Right lobe of liver (tissue), 6 donors: ENCODE data around the gene ART3. TPM values are rescaled to one million over a fixed set of nuclear protein-coding genes. Genes with fewer than 3 reads are reported as not detected.

ENCODE experiments used
- ATAC-seq, 4 donors: fragments of 200-7000 bp; cut with Tn5 transposase; one replicate each; pipeline ENCODE4 v1.9.1; 2020; ENCODE audit warnings: mild to moderate bottlenecking in 4 of 4, moderate library complexity in 4 of 4
- DNase-seq, 3 donors: peaks; one replicate each; pipeline ENCODE4 v3.0.0-alpha.2; 2020
- H3K27ac ChIP-seq, 3 donors: fragments of 200-600 bp; one replicate each; pipeline ENCODE4 v1.8.0; 2022
- H3K27me3 ChIP-seq, 2 donors: fragments of 200-600 bp; one replicate each; pipeline ENCODE4 v1.8.0; 2022
- H3K36me3 ChIP-seq, 4 donors: fragments of 200-600 bp; sonication (generic) in 1 of 4; one replicate each; pipeline versions ENCODE4 v1.5.1 to v1.8.0; 2017 to 2022; ENCODE audit warnings: control low read depth in 1 of 4
- H3K4me1 ChIP-seq, 4 donors: fragments of 200-600 bp; sonication (generic) in 1 of 4; one replicate each; pipeline versions ENCODE4 v1.5.1 to v1.8.0; 2017 to 2022; ENCODE audit warnings: control low read depth in 1 of 4
- H3K4me3 ChIP-seq, 3 donors: fragments of 200-600 bp; one replicate each; pipeline ENCODE4 v1.8.0; 2022
- H3K9me3 ChIP-seq, 4 donors: fragments of 200-600 bp; sonication (generic) in 1 of 4; one replicate each; pipeline versions ENCODE4 v1.5.1 to v1.8.0; 2017 to 2022; ENCODE audit warnings: control low read depth in 1 of 4
- POLR2A ChIP-seq: fragments of 450-650 bp; IDR thresholded peaks from one replicate; pipeline ENCODE4 v1.6.1; 2017; ENCODE audit warnings: antibody characterized with exemption, mild to moderate bottlenecking
- WGBS: methylation state at CpG from one replicate; pipeline ENCODE4 v1.1.6; 2018; ENCODE audit warnings: low coverage, low lambda C conversion rate; ENCODE audit not compliant: insufficient coverage; ENCODE audit errors: missing lambda C conversion rate; 5-methylcytosine and 5-hydroxymethylcytosine counted together
- intact Hi-C, 2 donors: fragments of 100-400 bp; cut with DNase I; formaldehyde crosslinking; loops; one replicate each; pipeline versions ENCODE4 v1.11.2 to v1.14.1; 2022
- total RNA-seq, 6 experiments: library from RNA; depleted of rRNA in 2 of 6; stranded (reverse); fragments of >200 nt in 2 of 6; fragmentation: NEBNext Ultra II Directional in 3 of 6; extraction: Animal tissue kit (Norgen Biotek cat#: 25700) in 3 of 6; gene quantifications; one replicate each; pipeline versions ENCODE4 v1.1.0 to v1.2.4, GENCODE V29; 2016 to 2023
- TF ChIP-seq, protein P1 (sequence below), 4 donors: fragments of 200-600 bp in 3 of 4; fragments of 450-650 bp in 1 of 4; IDR thresholded peaks; one replicate each; pipeline versions ENCODE4 v1.5.1 to v1.8.0; 2016 to 2022; ENCODE audit warnings: antibody characterized with exemption in 4 of 4, mild to moderate bottlenecking in 2 of 4
- donor health status: DM: no; HTN: yes; CAD: no.
- donor health status: DM: no; HTN: no; CAD: no.
- donor health status: DM: no; HTN: no; CAD: no.
- donor health status: DM: no; HTN: yes; CAD: no.
- donor health status: DM: no; HTN: yes; CAD: no.

ART3 gene
- total RNA-seq, 6 experiments from 2014 or later: not detected

DNA sequence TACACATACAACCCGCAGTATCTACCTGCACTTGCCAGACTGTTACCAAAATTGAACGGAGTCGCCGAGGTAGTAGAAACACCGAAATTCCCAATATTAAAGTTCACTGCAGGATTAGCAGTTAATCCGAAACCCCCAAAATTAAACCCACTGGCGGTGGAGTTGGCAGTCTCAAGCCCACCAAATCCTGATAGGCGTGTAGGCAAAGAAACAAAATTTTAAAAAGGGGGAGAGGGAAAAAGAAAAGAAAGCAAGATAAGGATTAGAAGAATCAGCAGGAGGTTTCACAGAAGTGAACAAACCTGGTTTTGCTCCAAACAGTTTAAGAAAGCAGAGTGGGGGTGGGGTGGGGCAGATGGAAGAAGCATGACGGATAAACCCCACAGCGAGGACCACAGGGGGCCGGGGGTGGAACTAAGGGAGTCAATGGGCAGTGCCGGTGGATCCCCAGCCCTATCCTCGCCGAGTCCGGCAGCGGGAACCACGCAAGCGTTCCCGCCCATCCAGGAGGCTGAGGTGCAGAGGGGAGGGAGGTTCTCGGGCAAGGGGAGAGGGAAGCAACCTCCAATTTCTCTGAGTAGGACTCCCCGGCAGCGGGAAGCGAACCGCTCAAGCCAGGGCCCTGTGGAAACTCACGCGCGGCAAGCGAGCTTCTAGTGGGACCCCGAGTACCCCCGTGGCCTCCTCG is 73.1 kb downstream of the ART3 start:
- H3K9me3 ChIP-seq: no peaks in the 10 kb centered on the region
- peak; percentile 72 to 83 (median 76) for ATAC-seq

DNA sequence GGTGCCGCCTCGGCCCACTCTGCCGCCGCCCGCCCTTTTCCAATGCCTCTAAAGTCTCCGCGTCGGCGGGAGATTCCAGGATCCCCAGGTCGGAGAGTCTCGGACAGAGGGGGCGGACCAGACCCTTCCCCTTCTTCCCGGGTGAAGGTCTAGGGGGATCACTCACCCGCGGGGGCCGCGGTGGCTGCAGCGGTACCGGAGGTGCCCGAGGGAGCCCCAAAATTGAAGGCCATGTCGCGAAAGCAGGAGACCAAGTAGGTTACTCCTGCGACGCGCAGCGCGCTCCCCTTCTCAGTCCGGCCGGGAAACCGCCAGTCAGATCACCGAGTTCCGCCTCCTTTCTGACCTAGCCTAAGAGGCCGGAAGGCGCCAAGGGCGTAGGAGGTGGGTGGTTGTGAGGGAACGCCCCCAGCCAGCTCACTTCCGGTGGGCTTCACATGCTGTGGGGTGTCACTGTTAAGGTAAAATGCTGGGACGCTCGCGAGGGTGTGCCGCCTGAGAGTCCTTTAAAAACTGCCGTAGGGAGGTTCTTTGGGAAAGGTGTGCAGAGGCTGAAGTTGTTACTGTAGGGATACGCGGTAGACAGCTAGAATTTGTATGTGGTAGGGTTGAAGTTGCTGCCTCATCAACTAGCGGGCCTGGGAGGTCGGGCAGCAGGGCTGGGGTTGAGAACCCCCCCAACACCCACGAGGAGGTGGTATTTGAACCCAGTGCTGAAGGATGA is 73.8 kb downstream of the ART3 start, which contains the start of gene NUP54:
Gene NUP54, minus strand, starts transcription at position 256 of the 724 bp plus-strand sequence. Its CDS starts 23 bp downstream, at position 233.
- Histone ChIP-seq H3K4me3 (peak within 1 kb of the TSS; percentile 89 to 94 (median 90)), H3K4me1 (peaks cover 0 to 27% (median 5%) of the 10 kb centered on the region in 4 donors), H3K36me3 (peaks cover 0 to 9% (median 3%) of the 10 kb centered on the region in 4 donors), H3K27me3 (no peaks in the 10 kb centered on the region), H3K9me3 (no peaks in the 10 kb centered on the region), H3K27ac (peak within 1 kb of the TSS; percentile 82 to 88 (median 88))
- ATAC-seq: peak; percentile 98 to 99 (median 99)
- WGBS: 0% methylated on average over 14 of the region's 47 CpGs
- DNase-seq: peak; percentile 93 to 94 (median 93)
- intact Hi-C loops: no loop called here
- TF ChIP-seq POLR2A: peak; percentile 87
- TF ChIP-seq, protein P1, sequence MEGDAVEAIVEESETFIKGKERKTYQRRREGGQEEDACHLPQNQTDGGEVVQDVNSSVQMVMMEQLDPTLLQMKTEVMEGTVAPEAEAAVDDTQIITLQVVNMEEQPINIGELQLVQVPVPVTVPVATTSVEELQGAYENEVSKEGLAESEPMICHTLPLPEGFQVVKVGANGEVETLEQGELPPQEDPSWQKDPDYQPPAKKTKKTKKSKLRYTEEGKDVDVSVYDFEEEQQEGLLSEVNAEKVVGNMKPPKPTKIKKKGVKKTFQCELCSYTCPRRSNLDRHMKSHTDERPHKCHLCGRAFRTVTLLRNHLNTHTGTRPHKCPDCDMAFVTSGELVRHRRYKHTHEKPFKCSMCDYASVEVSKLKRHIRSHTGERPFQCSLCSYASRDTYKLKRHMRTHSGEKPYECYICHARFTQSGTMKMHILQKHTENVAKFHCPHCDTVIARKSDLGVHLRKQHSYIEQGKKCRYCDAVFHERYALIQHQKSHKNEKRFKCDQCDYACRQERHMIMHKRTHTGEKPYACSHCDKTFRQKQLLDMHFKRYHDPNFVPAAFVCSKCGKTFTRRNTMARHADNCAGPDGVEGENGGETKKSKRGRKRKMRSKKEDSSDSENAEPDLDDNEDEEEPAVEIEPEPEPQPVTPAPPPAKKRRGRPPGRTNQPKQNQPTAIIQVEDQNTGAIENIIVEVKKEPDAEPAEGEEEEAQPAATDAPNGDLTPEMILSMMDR (IDR thresholded peaks at IDR 0.05): no peak

More for the DNA sequence above, 73.1 kb downstream of the ART3 start:
- H3K4me3 ChIP-seq: peak overlapping the region; percentile 89 to 94 (median 90)
- peaks cover 0 to 27% (median 5%) of the 10 kb centered on the region in 4 donors for H3K4me1 ChIP-seq
- intact Hi-C loops: no loop called here
- under 1% methylated on average over 11 of the region's 31 CpGs for WGBS
- H3K36me3 ChIP-seq: peaks cover 0 to 14% (median 3%) of the 10 kb centered on the region in 4 donors
- TF ChIP-seq, protein P1 (IDR thresholded peaks at IDR 0.05): no peak
- no peaks in the 10 kb centered on the region for H3K27me3 ChIP-seq
- peak in 2 of 3 donors; percentile 63 to 65 for DNase-seq
- H3K27ac ChIP-seq: peak overlapping the region; percentile 82 to 88 (median 88)

DNA sequence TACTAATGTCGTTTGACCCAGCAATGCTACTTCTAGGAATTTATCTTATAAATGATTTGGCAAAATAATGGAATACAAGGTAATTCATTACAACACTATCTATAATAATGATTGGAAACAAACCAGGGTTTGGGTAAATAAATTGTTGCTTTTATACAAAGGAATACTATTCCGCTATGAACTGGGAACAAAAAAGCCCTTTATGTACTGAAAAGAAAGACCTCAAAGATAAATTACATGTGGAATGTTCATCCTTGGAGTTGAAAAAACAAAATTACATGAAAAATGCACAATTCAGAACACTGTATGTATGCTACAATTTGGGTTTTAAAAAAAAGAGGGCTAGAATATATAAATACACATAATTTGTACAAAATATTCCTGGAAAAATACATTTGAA is 78.8 kb downstream of the ART3 start:
- intact Hi-C loops: no loop called here
- H3K9me3 ChIP-seq: no peaks in the 10 kb centered on the region
- 69% methylated on average over 2 of the region's 2 CpGs for WGBS
- no peak for ATAC-seq
- TF ChIP-seq, protein P1 (IDR thresholded peaks at IDR 0.05): no peak
- TF ChIP-seq POLR2A: no peak
- H3K27me3 ChIP-seq: no peaks in the 10 kb centered on the region
- H3K36me3 ChIP-seq: no peaks in the 10 kb centered on the region
- peaks cover 0 to 6% (median 0%) of the 10 kb centered on the region in 4 donors for H3K4me1 ChIP-seq
- H3K27ac ChIP-seq: no peak overlapping the region
- DNase-seq: no peak
- no peak overlapping the region for H3K4me3 ChIP-seq

DNA sequence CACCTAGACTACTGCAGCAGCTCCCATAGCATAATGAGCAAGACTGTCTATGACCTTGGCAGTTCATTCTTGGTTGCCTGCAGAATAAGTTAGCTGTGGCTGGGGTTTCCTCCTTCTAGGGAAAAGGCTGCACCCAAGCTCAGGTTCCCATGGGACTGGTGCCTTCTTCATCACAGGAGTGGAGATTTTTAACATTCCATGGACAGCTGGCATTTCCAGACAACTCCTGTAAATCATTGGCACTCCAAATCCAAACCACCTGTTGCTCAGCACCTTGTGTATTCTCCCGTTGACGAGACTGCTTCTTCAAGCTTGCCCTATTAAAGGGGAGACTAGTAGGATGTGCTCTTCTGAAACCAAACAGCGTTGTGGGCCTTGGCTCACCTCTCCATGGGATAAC is 81.5 kb downstream of the ART3 start:
- TF ChIP-seq, protein P1 (IDR thresholded peaks at IDR 0.05): no peak
- no peak for TF ChIP-seq POLR2A
- Histone ChIP-seq H3K27me3 (no peaks in the 10 kb centered on the region), H3K4me1 (no peaks in the 10 kb centered on the region), H3K9me3 (no peaks in the 10 kb centered on the region), H3K36me3 (peaks cover 0 to 19% (median 7%) of the 10 kb centered on the region in 4 donors), H3K4me3 (no peak overlapping the region), H3K27ac (no peak overlapping the region)
- intact Hi-C loops: no loop called here
- no peak for DNase-seq
- ATAC-seq: peak in 1 of 4 donors; percentile 42
- 100% methylated on average over 3 of the region's 3 CpGs for WGBS
